Mucosa of descending colon (tissue), 3 donors: Measurements from ENCODE around the gene G0S2. TPM values are rescaled to one million over a fixed set of nuclear protein-coding genes. Genes with fewer than 3 reads are reported as not detected.

Experiments used
- ATAC-seq: fragments of 200-7000 bp; cut with Tn5 transposase; one replicate; pipeline ENCODE4 v1.9.1; 2020; ENCODE audit warnings: mild to moderate bottlenecking, moderate library complexity
- DNase-seq, 3 donors: peaks; one replicate each; pipeline ENCODE4 v3.0.0-alpha.2; 2020
- H3K36me3 ChIP-seq: fragments of 200-600 bp; one replicate; pipeline ENCODE4 v1.8.0; 2021; ENCODE audit warnings: low read depth, mild to moderate bottlenecking
- H3K4me1 ChIP-seq: fragments of 200-600 bp; one replicate; pipeline ENCODE4 v1.8.0; 2021; ENCODE audit warnings: low read depth, mild to moderate bottlenecking
- H3K4me3 ChIP-seq: fragments of 200-600 bp; one replicate; pipeline ENCODE4 v1.8.0; 2021; ENCODE audit warnings: mild to moderate bottlenecking
- H3K9me3 ChIP-seq: fragments of 200-600 bp; one replicate; pipeline ENCODE4 v1.8.0; 2021; ENCODE audit warnings: mild to moderate bottlenecking
- CTCF ChIP-seq: fragments of 200-600 bp; IDR thresholded peaks from one replicate; pipeline ENCODE4 v1.8.0; 2022; ENCODE audit warnings: antibody characterized with exemption, mild to moderate bottlenecking
- intact Hi-C, 2 donors: fragments of 100-400 bp; cut with DNase I in 1 of 2; cut with micrococcal nuclease in 1 of 2; formaldehyde crosslinking; loops; one replicate each; pipeline versions ENCODE4 v1.11.0 to v1.11.1; 2022; cut with DNase I, micrococcal nuclease
- total RNA-seq, 3 donors: library from RNA; stranded (reverse); fragmentation: NEBNext Ultra II Directional in 2 of 3; extraction: Animal tissue kit (Norgen Biotek cat#: 25700) in 2 of 3; gene quantifications; one replicate each; pipeline versions ENCODE4 v1.2.1 to v1.2.4, GENCODE V29; 2021 to 2023
- donor health status: DM: no; HTN: no; CAD: no; lungs with moderate emphysema.
- donor health status: DM: no; HTN: no; CAD: no.
- donor health status: DM: no; HTN: yes; CAD: no.

G0S2 gene
- total RNA-seq, 3 donors from 2014 or later = 5.8 to 13.5 (median 9.0) TPM

- no peak for TF ChIP-seq CTCF
- Histone ChIP-seq H3K36me3 (no peaks in the 10 kb centered on the region), H3K9me3 (no peaks in the 10 kb centered on the region), H3K4me1 (no peaks in the 10 kb centered on the region), H3K4me3 (no peak overlapping the region)
- ATAC-seq = no peak
- DNase-seq = no peak
- intact Hi-C loops = no loop called here
Measured at GRCh38 chr1:209723756-209724693, 48.8 kb downstream of the G0S2 start.

Other genes with a start within 250 kb of the G0S2 start
- gene CAMK1G, start 91.7 kb upstream of the G0S2 start, total RNA-seq = under 1 TPM in 1 of 3 donors, not detected in 2; 0.60 TPM
- gene LAMB3, start 23.0 kb upstream of the G0S2 start, total RNA-seq = 100 to 1,000 TPM in 1 of 3 donors, 10 to 100 TPM in 2; 40.3 to 142 (median 62.1) TPM
- 1 to 10 TPM in 2 of 3 donors, not detected in 1; 2.8 to 5.7 TPM for gene HSD11B1, start 29.4 kb downstream of the G0S2 start, total RNA-seq
- gene TRAF3IP3, start 80.6 kb downstream of the G0S2 start, total RNA-seq = 1 to 10 TPM; 4.7 to 7.7 (median 6.4) TPM
- 1 to 10 TPM; 1.9 to 3.4 (median 2.7) TPM for gene C1orf74, start 109.1 kb downstream of the G0S2 start, total RNA-seq
- 100 to 1,000 TPM in 1 of 3 donors, 10 to 100 TPM in 2; 42.9 to 115 (median 96.9) TPM for gene IRF6, start 130.7 kb downstream of the G0S2 start, total RNA-seq
- gene UTP25, start 152.6 kb downstream of the G0S2 start, total RNA-seq = 1 to 10 TPM; 5.4 to 8.8 (median 6.7) TPM